Measurements from ENCODE around the gene KDM4C. TPM values are rescaled to one million over a fixed set of nuclear protein-coding genes. Genes with fewer than 3 reads are reported as not detected.

KDM4C gene
- total and polyA plus RNA-seq, 2 experiments from 2014 or later: 14.3 to 20.6 TPM

- 85% methylated on average over 3 of the region's 3 CpGs for WGBS, 2 experiments (ENCODE audit: low coverage in 1 of 2, low lambda C conversion rate in 2 of 2, missing lambda C conversion rate in 2 of 2)
- TF ChIP-seq EZH2 (IDR thresholded peaks at IDR 0.05; ENCODE audit: insufficient read depth, poor library complexity, severe bottlenecking): no peak
- TF ChIP-seq EZH2phosphoT487 (IDR thresholded peaks at IDR 0.05; ENCODE audit: insufficient read depth, low read depth): no peak
- H3K27ac ChIP-seq: no peak overlapping the region
- H3K79me2 ChIP-seq (ENCODE audit: insufficient read depth): peaks cover 15% of the 10 kb centered on the region; the same call in 1 of the 2 replicates
- H3K9me3 ChIP-seq (ENCODE audit: low read depth): no peaks in the 10 kb centered on the region
- H3K4me2 ChIP-seq (ENCODE audit: unreplicated experiment): no peak overlapping the region
- no peak overlapping the region for H3K9ac ChIP-seq
- H3F3A ChIP-seq (ENCODE audit: insufficient read depth): peaks cover 7% of the 10 kb centered on the region; the same call in 1 of the 2 replicates
- H4K20me1 ChIP-seq (ENCODE audit: insufficient read depth): no peaks in the 10 kb centered on the region
- no peak overlapping the region for H2AFZ ChIP-seq
- H3K36me3 ChIP-seq (ENCODE audit: low read depth): no peaks in the 10 kb centered on the region
- H3K27me3 ChIP-seq (replicated peaks; ENCODE audit: insufficient read depth): no peaks in the 10 kb centered on the region
- in situ Hi-C loops (cut with MboI): no loop called here
- H3K9me2 ChIP-seq (ENCODE audit: insufficient read depth): no peaks in the 10 kb centered on the region
- no peak overlapping the region for H3K4me3 ChIP-seq
- no peak for DNase-seq
- H3K4me1 ChIP-seq (ENCODE audit: insufficient read depth): peaks cover 32% of the 10 kb centered on the region
These were observed 171.9 kb downstream of the KDM4C start for GRCh38 chr9:6929441-6930215.

GRCh38 chr9:6930827-6931226 is 173.1 kb downstream of the KDM4C start:
- no peak for TF ChIP-seq EZH2phosphoT487 (IDR thresholded peaks at IDR 0.05; ENCODE audit: insufficient read depth, low read depth)
- no peak for TF ChIP-seq EZH2 (IDR thresholded peaks at IDR 0.05; ENCODE audit: insufficient read depth, poor library complexity, severe bottlenecking)
- no peaks in the 10 kb centered on the region for H3K36me3 ChIP-seq (ENCODE audit: low read depth)
- in situ Hi-C loops (cut with MboI): no loop called here
- H3K9me3 ChIP-seq (ENCODE audit: low read depth): no peaks in the 10 kb centered on the region
- DNase-seq: peak; percentile 78
- H3K27ac ChIP-seq: peak overlapping the region; percentile 31; the same call in 1 of the 2 replicates
- peaks cover 15% of the 10 kb centered on the region; the same call in 1 of the 2 replicates for H3K79me2 ChIP-seq (ENCODE audit: insufficient read depth)
- H3K4me1 ChIP-seq (ENCODE audit: insufficient read depth): peaks cover 32% of the 10 kb centered on the region
- H3K27me3 ChIP-seq (replicated peaks; ENCODE audit: insufficient read depth): no peaks in the 10 kb centered on the region
- no peak overlapping the region for H2AFZ ChIP-seq
- H3F3A ChIP-seq (ENCODE audit: insufficient read depth): peaks cover 7% of the 10 kb centered on the region; the same call in 1 of the 2 replicates
- no peaks in the 10 kb centered on the region for H4K20me1 ChIP-seq (ENCODE audit: insufficient read depth)
- H3K4me2 ChIP-seq (ENCODE audit: unreplicated experiment): peak overlapping the region; percentile 65
- peak overlapping the region; percentile 28; the same call in 1 of the 2 replicates for H3K4me3 ChIP-seq
- no peaks in the 10 kb centered on the region for H3K9me2 ChIP-seq (ENCODE audit: insufficient read depth)
- no peak overlapping the region for H3K9ac ChIP-seq

- no peak overlapping the region for H3K9ac ChIP-seq
- H3K27me3 ChIP-seq (replicated peaks; ENCODE audit: insufficient read depth): no peaks in the 10 kb centered on the region
- H3K4me2 ChIP-seq (ENCODE audit: unreplicated experiment): peak overlapping the region; percentile 65
- H3K4me1 ChIP-seq (ENCODE audit: insufficient read depth): peaks cover 32% of the 10 kb centered on the region
- TF ChIP-seq EZH2phosphoT487 (IDR thresholded peaks at IDR 0.05; ENCODE audit: insufficient read depth, low read depth) (no peak), EZH2 (IDR thresholded peaks at IDR 0.05; ENCODE audit: insufficient read depth, poor library complexity, severe bottlenecking) (no peak)
- H3K79me2 ChIP-seq (ENCODE audit: insufficient read depth): peaks cover 15% of the 10 kb centered on the region; the same call in 1 of the 2 replicates
- WGBS, 2 experiments (ENCODE audit: low coverage in 1 of 2, low lambda C conversion rate in 2 of 2, missing lambda C conversion rate in 2 of 2): 58 to 62% methylated on average over 4 of the region's 4 CpGs
- peak overlapping the region; percentile 31; the same call in 1 of the 2 replicates for H3K27ac ChIP-seq
- H3K9me3 ChIP-seq (ENCODE audit: low read depth): no peaks in the 10 kb centered on the region
- peaks cover 7% of the 10 kb centered on the region; the same call in 1 of the 2 replicates for H3F3A ChIP-seq (ENCODE audit: insufficient read depth)
- H3K4me3 ChIP-seq: no peak overlapping the region
- in situ Hi-C loops (cut with MboI): no loop called here
- no peak overlapping the region for H2AFZ ChIP-seq
- no peaks in the 10 kb centered on the region for H3K9me2 ChIP-seq (ENCODE audit: insufficient read depth)
- peak; percentile 83 for DNase-seq
- H3K36me3 ChIP-seq (ENCODE audit: low read depth): no peaks in the 10 kb centered on the region
- no peaks in the 10 kb centered on the region for H4K20me1 ChIP-seq (ENCODE audit: insufficient read depth)
These were observed 174.1 kb downstream of the KDM4C start for GRCh38 chr9:6931913-6932312.

GRCh38 chr9:6936103-6936502 is 178.3 kb downstream of the KDM4C start:
- Histone ChIP-seq H2AFZ (no peak overlapping the region), H4K20me1 (ENCODE audit: insufficient read depth) (no peaks in the 10 kb centered on the region), H3K4me2 (ENCODE audit: unreplicated experiment) (no peak overlapping the region), H3K79me2 (ENCODE audit: insufficient read depth) (no peaks in the 10 kb centered on the region), H3K4me1 (ENCODE audit: insufficient read depth) (peaks cover 36% of the 10 kb centered on the region), H3K9ac (no peak overlapping the region), H3K27ac (no peak overlapping the region), H3F3A (ENCODE audit: insufficient read depth) (peaks cover 17% of the 10 kb centered on the region), H3K9me3 (ENCODE audit: low read depth) (no peaks in the 10 kb centered on the region), H3K27me3 (replicated peaks; ENCODE audit: insufficient read depth) (no peaks in the 10 kb centered on the region), H3K4me3 (no peak overlapping the region), H3K36me3 (ENCODE audit: low read depth) (no peaks in the 10 kb centered on the region), H3K9me2 (ENCODE audit: insufficient read depth) (no peaks in the 10 kb centered on the region)
- in situ Hi-C loops (cut with MboI): no loop called here
- DNase-seq: no peak
- TF ChIP-seq EZH2 (IDR thresholded peaks at IDR 0.05; ENCODE audit: insufficient read depth, poor library complexity, severe bottlenecking) (no peak), EZH2phosphoT487 (IDR thresholded peaks at IDR 0.05; ENCODE audit: insufficient read depth, low read depth) (no peak)
- WGBS, 2 experiments (ENCODE audit: low coverage in 1 of 2, low lambda C conversion rate in 2 of 2, missing lambda C conversion rate in 2 of 2): 96 to 98% methylated on average over 1 of the region's 1 CpG
